Panc1 (cell line): ENCODE measurements around the gene LRRC8E. TPM values are rescaled to one million over a fixed set of nuclear protein-coding genes. Genes with fewer than 3 reads are reported as not detected.

Experiments used
- ATAC-seq: fragments of 200-7000 bp; cut with Tn5 transposase; 2 replicates; pipeline ENCODE4 v1.9.1; 2020; ENCODE audit warnings: mild to moderate bottlenecking, moderate library complexity
- BruUV-seq: library from RNA; stranded (reverse); fragments of 400-500 nt; replicated peaks from 2 replicates; lab custom pipeline; 2021; lab: Mats Ljungman, UMichigan
- CTCF ChIA-PET: fragments of 300-600 bp; sonication (Branson Sonifier 250); formaldehyde crosslinking; loops from one replicate; lab custom pipeline; 2022; ENCODE audit warnings: antibody characterized with exemption; lab: Charles Lee
- POLR2A ChIA-PET: fragments of 300-600 bp; sonication (Branson Sonifier 250); formaldehyde crosslinking; loops from one replicate; lab custom pipeline; 2022; ENCODE audit warnings: antibody characterized with exemption; lab: Charles Lee
- DNase-seq: peaks from one replicate; pipeline ENCODE4 v3.0.0-alpha.2; 2010; ENCODE audit warnings: low read depth, low spot score
- H3K27ac ChIP-seq: 2 replicates; pipeline ENCODE4 v1.5.1; 2011; ENCODE audit warnings: mild to moderate bottlenecking, low read length, inconsistent platforms
- H3K27me3 ChIP-seq: fragments of 200-500 bp; sonication (Bioruptor generic); 2 replicates; pipeline ENCODE4 v1.6.0; 2014; ENCODE audit warnings: low read length, inconsistent platforms; ENCODE audit not compliant: control insufficient read depth, insufficient read depth
- H3K36me3 ChIP-seq: fragments of 200-500 bp; sonication (Bioruptor generic); 2 replicates; pipeline ENCODE4 v1.5.1; 2014; ENCODE audit warnings: inconsistent platforms, mild to moderate bottlenecking, low read length, moderate library complexity; ENCODE audit not compliant: control insufficient read depth, insufficient read depth
- H3K4me1 ChIP-seq: 2 replicates; pipeline ENCODE4 v1.5.1; 2011; ENCODE audit warnings: inconsistent platforms, mild to moderate bottlenecking, low read length, moderate library complexity; ENCODE audit not compliant: control insufficient read depth, insufficient read depth
- H3K4me3 ChIP-seq, 2 experiments: 2 replicates each; pipeline ENCODE4 v1.5.1; 2011 to 2012; ENCODE audit warnings: low read depth in 2 of 2, low read length in 2 of 2, mild to moderate bottlenecking in 2 of 2, inconsistent platforms in 1 of 2, moderate library complexity in 1 of 2
- H3K9me3 ChIP-seq: fragments of 200-500 bp; sonication (Bioruptor generic); 2 replicates; pipeline ENCODE4 v1.5.1; 2014; ENCODE audit warnings: low read depth, mild to moderate bottlenecking, inconsistent platforms, low read length, moderate library complexity; ENCODE audit not compliant: control insufficient read depth, insufficient read depth
- POLR2AphosphoS5 ChIP-seq: IDR thresholded peaks from 2 replicates; pipeline ENCODE4 v1.6.1; 2012; ENCODE audit warnings: mild to moderate bottlenecking, low read depth, low read length, moderate library complexity
- SIN3A ChIP-seq: IDR thresholded peaks from 2 replicates; pipeline ENCODE4 v1.6.1; 2012; ENCODE audit warnings: low read depth, mild to moderate bottlenecking, low read length, moderate library complexity, borderline replicate concordance; ENCODE audit not compliant: insufficient read depth
- TCF7L2 ChIP-seq: IDR thresholded peaks from 2 replicates; pipeline ENCODE4 v1.6.1; 2011; ENCODE audit warnings: mild to moderate bottlenecking, low read depth, low read length, inconsistent platforms
- in situ Hi-C: cut with HindIII; loops from 2 replicates; pipeline ENCODE4 v1.10.0; 2016; ENCODE audit warnings: low sequenced_read_pairs, low pct_unique_long_range_greater_than_20kb
- intact Hi-C: fragments of 100-400 bp; cut with micrococcal nuclease; formaldehyde crosslinking; loops from one replicate; pipeline ENCODE4 v1.10.0; 2022; ENCODE audit not compliant: unreplicated experiment
- total RNA-seq: library from RNA; stranded (reverse); gene quantifications from one replicate; pipeline ENCODE4 v1.2.1, GENCODE V29; 2021; ENCODE audit not compliant: unreplicated experiment
- TF ChIP-seq, protein P1 (sequence below): fragments of 450-650 bp; IDR thresholded peaks from 2 replicates; pipeline ENCODE4 v1.5.1; 2017; ENCODE audit warnings: mild to moderate bottlenecking
- TF ChIP-seq, protein P2 (sequence below), 2 experiments: IDR thresholded peaks; 2 replicates each; pipeline ENCODE4 v1.6.1; 2011 to 2012; ENCODE audit warnings: low read depth in 2 of 2, control low read depth in 1 of 2, low read length in 1 of 2, mild to moderate bottlenecking in 1 of 2, moderate library complexity in 1 of 2; ENCODE audit not compliant: insufficient read depth in 1 of 2

Gene LRRC8E
- total RNA-seq, 1 experiment from 2014 or later = 5.0 TPM

DNA sequence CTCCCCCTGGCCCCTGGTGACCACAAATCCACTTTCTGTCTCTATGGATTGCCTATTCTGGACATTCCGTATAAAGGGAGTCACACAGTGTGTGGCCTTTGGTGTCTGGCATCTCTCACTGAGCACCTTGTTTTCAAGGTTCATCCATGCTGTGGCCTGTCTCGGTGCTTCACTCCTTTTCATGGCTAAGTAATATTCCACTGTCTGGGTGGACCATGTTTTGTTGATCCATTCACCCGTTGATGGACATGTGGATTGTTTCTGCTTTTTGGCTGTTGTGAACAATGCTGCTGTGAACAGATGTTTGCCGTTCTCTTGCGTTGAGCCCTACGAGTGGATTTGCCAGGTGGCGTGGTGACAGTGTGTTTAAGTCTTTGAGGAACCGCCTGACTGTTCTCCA is 47.7 kb upstream of the LRRC8E start:
- ChIA-PET POLR2A (no interaction called here), CTCF (no interaction called here)
- Histone ChIP-seq H3K4me1 (no peaks in the 10 kb centered on the region), H3K9me3 (no peaks in the 10 kb centered on the region), H3K27ac (no peak overlapping the region), H3K4me3 (no peak overlapping the region), H3K27me3 (no peaks in the 10 kb centered on the region), H3K36me3 (no peaks in the 10 kb centered on the region)
- TF ChIP-seq SIN3A (no peak), POLR2AphosphoS5 (no peak), TCF7L2 (no peak)
- TF ChIP-seq, protein P1, sequence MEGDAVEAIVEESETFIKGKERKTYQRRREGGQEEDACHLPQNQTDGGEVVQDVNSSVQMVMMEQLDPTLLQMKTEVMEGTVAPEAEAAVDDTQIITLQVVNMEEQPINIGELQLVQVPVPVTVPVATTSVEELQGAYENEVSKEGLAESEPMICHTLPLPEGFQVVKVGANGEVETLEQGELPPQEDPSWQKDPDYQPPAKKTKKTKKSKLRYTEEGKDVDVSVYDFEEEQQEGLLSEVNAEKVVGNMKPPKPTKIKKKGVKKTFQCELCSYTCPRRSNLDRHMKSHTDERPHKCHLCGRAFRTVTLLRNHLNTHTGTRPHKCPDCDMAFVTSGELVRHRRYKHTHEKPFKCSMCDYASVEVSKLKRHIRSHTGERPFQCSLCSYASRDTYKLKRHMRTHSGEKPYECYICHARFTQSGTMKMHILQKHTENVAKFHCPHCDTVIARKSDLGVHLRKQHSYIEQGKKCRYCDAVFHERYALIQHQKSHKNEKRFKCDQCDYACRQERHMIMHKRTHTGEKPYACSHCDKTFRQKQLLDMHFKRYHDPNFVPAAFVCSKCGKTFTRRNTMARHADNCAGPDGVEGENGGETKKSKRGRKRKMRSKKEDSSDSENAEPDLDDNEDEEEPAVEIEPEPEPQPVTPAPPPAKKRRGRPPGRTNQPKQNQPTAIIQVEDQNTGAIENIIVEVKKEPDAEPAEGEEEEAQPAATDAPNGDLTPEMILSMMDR = no peak
- TF ChIP-seq, protein P2, sequence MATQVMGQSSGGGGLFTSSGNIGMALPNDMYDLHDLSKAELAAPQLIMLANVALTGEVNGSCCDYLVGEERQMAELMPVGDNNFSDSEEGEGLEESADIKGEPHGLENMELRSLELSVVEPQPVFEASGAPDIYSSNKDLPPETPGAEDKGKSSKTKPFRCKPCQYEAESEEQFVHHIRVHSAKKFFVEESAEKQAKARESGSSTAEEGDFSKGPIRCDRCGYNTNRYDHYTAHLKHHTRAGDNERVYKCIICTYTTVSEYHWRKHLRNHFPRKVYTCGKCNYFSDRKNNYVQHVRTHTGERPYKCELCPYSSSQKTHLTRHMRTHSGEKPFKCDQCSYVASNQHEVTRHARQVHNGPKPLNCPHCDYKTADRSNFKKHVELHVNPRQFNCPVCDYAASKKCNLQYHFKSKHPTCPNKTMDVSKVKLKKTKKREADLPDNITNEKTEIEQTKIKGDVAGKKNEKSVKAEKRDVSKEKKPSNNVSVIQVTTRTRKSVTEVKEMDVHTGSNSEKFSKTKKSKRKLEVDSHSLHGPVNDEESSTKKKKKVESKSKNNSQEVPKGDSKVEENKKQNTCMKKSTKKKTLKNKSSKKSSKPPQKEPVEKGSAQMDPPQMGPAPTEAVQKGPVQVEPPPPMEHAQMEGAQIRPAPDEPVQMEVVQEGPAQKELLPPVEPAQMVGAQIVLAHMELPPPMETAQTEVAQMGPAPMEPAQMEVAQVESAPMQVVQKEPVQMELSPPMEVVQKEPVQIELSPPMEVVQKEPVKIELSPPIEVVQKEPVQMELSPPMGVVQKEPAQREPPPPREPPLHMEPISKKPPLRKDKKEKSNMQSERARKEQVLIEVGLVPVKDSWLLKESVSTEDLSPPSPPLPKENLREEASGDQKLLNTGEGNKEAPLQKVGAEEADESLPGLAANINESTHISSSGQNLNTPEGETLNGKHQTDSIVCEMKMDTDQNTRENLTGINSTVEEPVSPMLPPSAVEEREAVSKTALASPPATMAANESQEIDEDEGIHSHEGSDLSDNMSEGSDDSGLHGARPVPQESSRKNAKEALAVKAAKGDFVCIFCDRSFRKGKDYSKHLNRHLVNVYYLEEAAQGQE (IDR thresholded peaks at IDR 0.05; ENCODE audit: insufficient read depth in 1 of 2, low read depth in 2 of 2, low read length in 1 of 2) = no peak
- no peak for ATAC-seq
- in situ Hi-C loops = no loop called here
- BruUV-seq = no TSS peak
- no peak for DNase-seq
- intact Hi-C loops = no loop called here

DNA sequence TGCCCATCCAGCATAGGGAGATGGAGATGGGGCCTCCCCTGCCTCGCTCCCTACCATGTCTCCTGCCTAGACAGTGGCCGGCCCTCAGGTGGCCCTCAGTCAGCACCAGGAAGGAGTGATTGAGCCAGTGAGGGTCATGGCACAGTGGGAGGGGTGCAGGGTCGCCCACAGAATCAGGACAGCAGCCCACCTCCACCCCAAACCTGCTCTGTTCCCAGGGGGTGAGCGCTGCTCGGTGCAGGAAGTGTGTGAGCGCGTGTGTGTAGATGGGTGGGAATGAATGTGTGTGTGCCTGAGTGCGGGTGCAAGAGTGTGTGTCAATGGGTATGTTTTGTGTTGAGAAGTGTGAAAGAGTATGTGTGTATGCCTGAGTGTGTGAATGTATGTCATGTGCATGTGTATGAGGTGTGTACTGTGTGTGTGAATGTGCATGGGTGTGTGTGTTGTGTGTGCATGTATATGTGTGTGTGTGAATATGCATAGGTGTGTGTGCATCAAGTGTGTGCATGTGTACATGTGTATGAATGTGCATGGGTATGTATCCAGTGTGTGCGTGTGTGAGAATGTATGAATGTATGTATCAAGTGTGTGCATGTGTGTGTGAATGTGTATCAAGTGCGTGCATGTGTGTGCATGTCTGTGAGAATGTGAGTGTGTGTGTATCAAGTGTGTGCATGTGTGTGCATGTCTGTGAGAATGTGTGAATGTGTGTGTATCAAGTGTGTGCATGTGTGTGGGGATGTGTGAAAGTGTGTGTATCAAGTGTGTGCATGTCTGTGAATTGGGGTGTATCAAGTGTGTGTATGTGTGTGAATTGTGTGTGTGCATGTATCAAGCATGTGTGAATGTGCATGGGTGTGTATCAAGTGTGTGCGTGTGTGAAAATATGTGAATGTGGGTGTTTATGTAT is 46.3 kb upstream of the LRRC8E start:
- Histone ChIP-seq H3K4me1 (no peaks in the 10 kb centered on the region), H3K36me3 (no peaks in the 10 kb centered on the region), H3K27me3 (no peaks in the 10 kb centered on the region), H3K27ac (no peak overlapping the region), H3K4me3 (no peak overlapping the region), H3K9me3 (no peaks in the 10 kb centered on the region)
- in situ Hi-C loops (no loop called here), intact Hi-C loops (no loop called here)
- CTCF ChIA-PET = no interaction called here
- BruUV-seq = no TSS peak
- no peak for DNase-seq
- TF ChIP-seq POLR2AphosphoS5 (no peak), SIN3A (no peak)
- POLR2A ChIA-PET = no interaction called here
- ATAC-seq = no peak
